Measurements from ENCODE around the gene EPHB1.
"Not testable (repeated sequence)": the region's sequence is repeated elsewhere in the genome, so short reads cannot be mapped to it uniquely, and the experiment has no call there.

The EPHB1 gene

DNA sequence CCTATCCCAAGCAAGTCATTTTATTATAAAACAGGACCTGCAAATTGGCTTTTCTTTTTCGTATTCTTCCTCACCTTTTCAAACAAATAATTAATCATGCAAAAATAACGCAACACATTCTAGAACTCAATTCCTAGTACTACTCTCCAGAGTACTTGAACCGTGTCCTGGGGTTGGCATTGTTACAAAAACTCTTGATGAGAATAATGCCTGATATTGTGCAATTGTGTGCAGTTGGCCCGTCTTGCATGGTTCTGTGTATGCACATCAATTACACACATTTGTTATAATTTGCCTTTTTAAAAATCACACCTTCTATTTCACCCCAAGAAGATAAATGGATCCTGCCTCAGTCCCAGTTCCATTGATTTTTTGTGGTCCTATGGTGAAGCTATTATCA is 205.4 kb downstream of the EPHB1 start:
- no peak overlapping the region for H3K4me3 ChIP-seq (ENCODE audit: low read depth, low read length)
- TF ChIP-seq, protein P1, sequence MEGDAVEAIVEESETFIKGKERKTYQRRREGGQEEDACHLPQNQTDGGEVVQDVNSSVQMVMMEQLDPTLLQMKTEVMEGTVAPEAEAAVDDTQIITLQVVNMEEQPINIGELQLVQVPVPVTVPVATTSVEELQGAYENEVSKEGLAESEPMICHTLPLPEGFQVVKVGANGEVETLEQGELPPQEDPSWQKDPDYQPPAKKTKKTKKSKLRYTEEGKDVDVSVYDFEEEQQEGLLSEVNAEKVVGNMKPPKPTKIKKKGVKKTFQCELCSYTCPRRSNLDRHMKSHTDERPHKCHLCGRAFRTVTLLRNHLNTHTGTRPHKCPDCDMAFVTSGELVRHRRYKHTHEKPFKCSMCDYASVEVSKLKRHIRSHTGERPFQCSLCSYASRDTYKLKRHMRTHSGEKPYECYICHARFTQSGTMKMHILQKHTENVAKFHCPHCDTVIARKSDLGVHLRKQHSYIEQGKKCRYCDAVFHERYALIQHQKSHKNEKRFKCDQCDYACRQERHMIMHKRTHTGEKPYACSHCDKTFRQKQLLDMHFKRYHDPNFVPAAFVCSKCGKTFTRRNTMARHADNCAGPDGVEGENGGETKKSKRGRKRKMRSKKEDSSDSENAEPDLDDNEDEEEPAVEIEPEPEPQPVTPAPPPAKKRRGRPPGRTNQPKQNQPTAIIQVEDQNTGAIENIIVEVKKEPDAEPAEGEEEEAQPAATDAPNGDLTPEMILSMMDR (IDR thresholded peaks at IDR 0.05; ENCODE audit: low read depth, low read length) = no peak
- DNase-seq (ENCODE audit: low read depth, low spot score) = no peak
- in situ Hi-C loops (cut with HindIII; ENCODE audit: low sequenced_read_pairs) = no loop called here

GRCh38 chr3:135005616-135006015 is 210.6 kb downstream of the EPHB1 start:
- in situ Hi-C loops (cut with HindIII; ENCODE audit: low sequenced_read_pairs); DNase-seq (ENCODE audit: low read depth, low spot score); H3K4me3 ChIP-seq (ENCODE audit: low read depth, low read length): not testable (repeated sequence)

- no peak for DNase-seq (ENCODE audit: low read depth, low spot score)
- in situ Hi-C loops (cut with HindIII; ENCODE audit: low sequenced_read_pairs) = no loop called here
- TF ChIP-seq, protein P1 (IDR thresholded peaks at IDR 0.05; ENCODE audit: low read depth, low read length) = no peak
- no peak overlapping the region for H3K4me3 ChIP-seq (ENCODE audit: low read depth, low read length)
Observed at GRCh38 chr3:135007607-135008006, 212.5 kb downstream of the EPHB1 start.

DNA sequence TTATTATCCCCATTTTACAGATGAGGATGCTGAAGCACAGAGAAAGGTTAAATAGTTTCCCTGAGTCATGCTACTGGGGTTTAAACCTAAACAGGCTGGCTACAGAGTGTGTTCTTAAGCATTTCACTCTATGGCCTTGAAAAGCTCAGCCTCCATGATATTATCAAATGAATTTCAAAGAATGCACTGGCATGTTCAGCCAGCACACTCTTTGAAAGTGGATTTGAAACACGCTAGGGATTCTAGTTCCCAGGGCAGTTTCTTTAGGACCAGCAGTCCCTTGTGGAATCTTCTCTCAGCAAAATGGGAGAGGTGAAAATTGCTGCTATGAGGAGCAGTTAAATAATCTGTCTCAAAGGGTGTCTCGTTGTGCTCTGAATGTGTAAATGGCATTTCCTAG is 213.3 kb downstream of the EPHB1 start:
- TF ChIP-seq, protein P1 (IDR thresholded peaks at IDR 0.05; ENCODE audit: low read depth, low read length) = no peak
- no peak overlapping the region for H3K4me3 ChIP-seq (ENCODE audit: low read depth, low read length)
- in situ Hi-C loops (cut with HindIII; ENCODE audit: low sequenced_read_pairs) = no loop called here
- no peak for DNase-seq (ENCODE audit: low read depth, low spot score)

DNA sequence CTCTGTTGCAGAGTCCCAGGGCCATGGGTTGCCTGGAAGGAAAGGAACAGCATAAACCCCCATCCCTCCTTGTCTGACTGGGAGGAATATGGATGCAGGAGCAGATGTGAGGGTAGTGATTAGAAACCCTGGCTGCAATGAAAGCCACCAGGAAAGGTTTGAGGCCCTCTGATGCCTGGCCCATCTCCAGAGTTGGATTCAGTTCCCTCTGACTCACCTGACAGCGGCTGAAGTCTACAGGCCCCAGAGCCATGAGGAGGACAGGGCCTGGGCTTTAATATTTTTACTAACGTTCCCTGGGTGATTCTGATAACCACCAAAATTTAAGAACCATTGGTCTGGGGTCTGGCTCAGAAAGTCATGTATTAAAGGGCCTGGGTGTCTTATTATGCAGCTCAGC is 214.0 kb downstream of the EPHB1 start:
- DNase-seq (ENCODE audit: low read depth, low spot score) = no peak
- in situ Hi-C loops (cut with HindIII; ENCODE audit: low sequenced_read_pairs) = no loop called here

DNA sequence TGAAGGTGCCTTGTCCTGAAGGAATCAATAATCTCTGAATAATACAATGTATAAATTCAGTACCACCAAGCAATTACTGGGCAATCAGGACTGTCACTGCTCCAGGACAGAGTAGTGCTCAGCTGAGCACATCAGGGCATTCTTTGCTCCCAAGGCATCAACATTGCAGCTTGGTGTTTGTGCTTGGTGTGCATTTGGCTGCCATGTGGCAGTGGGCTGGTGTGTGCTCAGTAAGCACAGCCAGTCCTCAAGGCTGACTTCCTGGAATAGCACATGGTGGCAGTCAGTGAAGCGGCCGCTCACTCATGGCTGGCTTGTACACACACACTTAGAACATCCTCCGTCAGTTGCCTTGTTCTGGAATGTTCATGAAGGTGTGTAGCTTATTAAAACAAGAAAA is 217.0 kb downstream of the EPHB1 start:
- TF ChIP-seq, protein P1 (IDR thresholded peaks at IDR 0.05; ENCODE audit: low read depth, low read length) = no peak
- H3K4me3 ChIP-seq (ENCODE audit: low read depth, low read length) = no peak overlapping the region
- in situ Hi-C loops (cut with HindIII; ENCODE audit: low sequenced_read_pairs) = no loop called here
- no peak for DNase-seq (ENCODE audit: low read depth, low spot score)

More for the DNA sequence above, 214.0 kb downstream of the EPHB1 start:
- no peak overlapping the region for H3K4me3 ChIP-seq (ENCODE audit: low read depth, low read length)
- TF ChIP-seq, protein P1 (IDR thresholded peaks at IDR 0.05; ENCODE audit: low read depth, low read length) = no peak

GRCh38 chr3:135013206-135013605 is 218.1 kb downstream of the EPHB1 start:
- in situ Hi-C loops (cut with HindIII; ENCODE audit: low sequenced_read_pairs) = no loop called here
- no peak for DNase-seq (ENCODE audit: low read depth, low spot score)
- TF ChIP-seq, protein P1 (IDR thresholded peaks at IDR 0.05; ENCODE audit: low read depth, low read length) = no peak
- no peak overlapping the region for H3K4me3 ChIP-seq (ENCODE audit: low read depth, low read length)

Measured in astrocyte of the spinal cord (primary cell).